Panc1 (cell line): ENCODE measurements around the gene SBF1.

Source experiments
- SIN3A ChIP-seq: IDR thresholded peaks from 2 replicates; pipeline ENCODE4 v1.6.1; 2012; ENCODE audit warnings: low read depth, mild to moderate bottlenecking, low read length, moderate library complexity, borderline replicate concordance; ENCODE audit not compliant: insufficient read depth
- TF ChIP-seq, protein P1 (sequence below): fragments of 450-650 bp; IDR thresholded peaks from 2 replicates; pipeline ENCODE4 v1.5.1; 2017; ENCODE audit warnings: mild to moderate bottlenecking
- TF ChIP-seq, protein P2 (sequence below), 2 experiments: IDR thresholded peaks; 2 replicates each; pipeline ENCODE4 v1.6.1; 2011 to 2012; ENCODE audit warnings: low read depth in 2 of 2, control low read depth in 1 of 2, low read length in 1 of 2, mild to moderate bottlenecking in 1 of 2, moderate library complexity in 1 of 2; ENCODE audit not compliant: insufficient read depth in 1 of 2

DNA sequence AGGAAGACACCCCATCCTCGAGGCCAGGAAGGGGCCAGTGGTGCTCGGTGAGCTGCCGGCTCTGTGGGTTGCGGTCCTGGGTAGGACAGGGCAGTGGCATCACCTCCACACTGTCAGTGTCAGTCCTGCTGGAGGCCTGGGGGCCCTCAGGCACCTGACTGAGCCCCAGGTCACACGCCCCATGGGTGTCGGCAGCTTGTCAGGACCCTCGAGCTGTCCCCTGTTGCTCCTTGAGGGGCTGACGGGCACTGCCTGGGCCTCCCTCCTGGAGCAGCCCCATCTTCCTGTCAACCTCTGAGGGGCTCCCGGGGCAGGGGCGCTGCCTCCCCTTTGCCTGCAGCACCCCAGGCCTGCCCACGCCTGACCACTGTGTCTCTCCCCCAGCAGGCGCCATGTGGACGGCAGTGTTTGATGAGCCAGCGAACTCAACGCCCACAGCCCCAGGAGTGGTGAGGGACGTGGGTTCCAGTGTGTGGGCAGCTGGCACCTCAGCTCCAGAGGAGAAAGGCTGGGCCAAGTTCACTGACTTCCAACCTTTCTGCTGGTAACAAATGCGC is 35.4 kb downstream of the SBF1 start:
- no peak for TF ChIP-seq SIN3A
- TF ChIP-seq, protein P1, sequence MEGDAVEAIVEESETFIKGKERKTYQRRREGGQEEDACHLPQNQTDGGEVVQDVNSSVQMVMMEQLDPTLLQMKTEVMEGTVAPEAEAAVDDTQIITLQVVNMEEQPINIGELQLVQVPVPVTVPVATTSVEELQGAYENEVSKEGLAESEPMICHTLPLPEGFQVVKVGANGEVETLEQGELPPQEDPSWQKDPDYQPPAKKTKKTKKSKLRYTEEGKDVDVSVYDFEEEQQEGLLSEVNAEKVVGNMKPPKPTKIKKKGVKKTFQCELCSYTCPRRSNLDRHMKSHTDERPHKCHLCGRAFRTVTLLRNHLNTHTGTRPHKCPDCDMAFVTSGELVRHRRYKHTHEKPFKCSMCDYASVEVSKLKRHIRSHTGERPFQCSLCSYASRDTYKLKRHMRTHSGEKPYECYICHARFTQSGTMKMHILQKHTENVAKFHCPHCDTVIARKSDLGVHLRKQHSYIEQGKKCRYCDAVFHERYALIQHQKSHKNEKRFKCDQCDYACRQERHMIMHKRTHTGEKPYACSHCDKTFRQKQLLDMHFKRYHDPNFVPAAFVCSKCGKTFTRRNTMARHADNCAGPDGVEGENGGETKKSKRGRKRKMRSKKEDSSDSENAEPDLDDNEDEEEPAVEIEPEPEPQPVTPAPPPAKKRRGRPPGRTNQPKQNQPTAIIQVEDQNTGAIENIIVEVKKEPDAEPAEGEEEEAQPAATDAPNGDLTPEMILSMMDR = no peak
- TF ChIP-seq, protein P2, sequence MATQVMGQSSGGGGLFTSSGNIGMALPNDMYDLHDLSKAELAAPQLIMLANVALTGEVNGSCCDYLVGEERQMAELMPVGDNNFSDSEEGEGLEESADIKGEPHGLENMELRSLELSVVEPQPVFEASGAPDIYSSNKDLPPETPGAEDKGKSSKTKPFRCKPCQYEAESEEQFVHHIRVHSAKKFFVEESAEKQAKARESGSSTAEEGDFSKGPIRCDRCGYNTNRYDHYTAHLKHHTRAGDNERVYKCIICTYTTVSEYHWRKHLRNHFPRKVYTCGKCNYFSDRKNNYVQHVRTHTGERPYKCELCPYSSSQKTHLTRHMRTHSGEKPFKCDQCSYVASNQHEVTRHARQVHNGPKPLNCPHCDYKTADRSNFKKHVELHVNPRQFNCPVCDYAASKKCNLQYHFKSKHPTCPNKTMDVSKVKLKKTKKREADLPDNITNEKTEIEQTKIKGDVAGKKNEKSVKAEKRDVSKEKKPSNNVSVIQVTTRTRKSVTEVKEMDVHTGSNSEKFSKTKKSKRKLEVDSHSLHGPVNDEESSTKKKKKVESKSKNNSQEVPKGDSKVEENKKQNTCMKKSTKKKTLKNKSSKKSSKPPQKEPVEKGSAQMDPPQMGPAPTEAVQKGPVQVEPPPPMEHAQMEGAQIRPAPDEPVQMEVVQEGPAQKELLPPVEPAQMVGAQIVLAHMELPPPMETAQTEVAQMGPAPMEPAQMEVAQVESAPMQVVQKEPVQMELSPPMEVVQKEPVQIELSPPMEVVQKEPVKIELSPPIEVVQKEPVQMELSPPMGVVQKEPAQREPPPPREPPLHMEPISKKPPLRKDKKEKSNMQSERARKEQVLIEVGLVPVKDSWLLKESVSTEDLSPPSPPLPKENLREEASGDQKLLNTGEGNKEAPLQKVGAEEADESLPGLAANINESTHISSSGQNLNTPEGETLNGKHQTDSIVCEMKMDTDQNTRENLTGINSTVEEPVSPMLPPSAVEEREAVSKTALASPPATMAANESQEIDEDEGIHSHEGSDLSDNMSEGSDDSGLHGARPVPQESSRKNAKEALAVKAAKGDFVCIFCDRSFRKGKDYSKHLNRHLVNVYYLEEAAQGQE (IDR thresholded peaks at IDR 0.05; ENCODE audit: insufficient read depth in 1 of 2, low read depth in 2 of 2, low read length in 1 of 2) = no peak
